NCI-H460 (cell line): ENCODE measurements around the gene IL3. TPM values are rescaled to one million over a fixed set of nuclear protein-coding genes. Genes with fewer than 3 reads are reported as not detected.
A peak's percentile ranks its signal among the peaks of the same experiment; 100 is the strongest.

ENCODE experiments used
- DNase-seq: peaks from one replicate; pipeline ENCODE4 v3.0.0-alpha.2; 2016; ENCODE audit warnings: low read depth; ENCODE audit errors: extremely low read depth
- total RNA-seq: library from RNA; depleted of rRNA; stranded (reverse); fragments of >200 nt; shearing (Covaris generic); gene quantifications from 2 replicates; pipeline ENCODE4 v1.2.3, GENCODE V29; 2014

The IL3 gene
- total RNA-seq, 1 experiment from 2014 or later: not detected

GRCh38 chr5:132087176-132087575, 26.7 kb downstream of the IL3 start:
- no peak for DNase-seq

GRCh38 chr5:132087661-132088060, 27.2 kb downstream of the IL3 start:
- no peak for DNase-seq

GRCh38 chr5:132089363-132089762, 28.9 kb downstream of the IL3 start:
- no peak for DNase-seq

GRCh38 chr5:132090107-132090506, 29.7 kb downstream of the IL3 start:
- DNase-seq: no peak

GRCh38 chr5:132093271-132093670, 32.8 kb downstream of the IL3 start:
- DNase-seq: no peak

GRCh38 chr5:132094393-132095076, 34.1 kb downstream of the IL3 start:
- no peak for DNase-seq

- no peak for DNase-seq
These were observed 34.6 kb downstream of the IL3 start for GRCh38 chr5:132095077-132095410.

- no peak for DNase-seq
These were observed 35.0 kb downstream of the IL3 start for GRCh38 chr5:132095424-132095972.

GRCh38 chr5:132096904-132097303, 36.4 kb downstream of the IL3 start:
- DNase-seq: no peak

- DNase-seq: no peak
These were observed 37.7 kb downstream of the IL3 start for GRCh38 chr5:132098151-132098594.

GRCh38 chr5:132098621-132099020, 38.2 kb downstream of the IL3 start:
- DNase-seq: no peak

GRCh38 chr5:132099076-132099748, 38.8 kb downstream of the IL3 start:
- DNase-seq: no peak

- no peak for DNase-seq
These were observed 39.5 kb downstream of the IL3 start for GRCh38 chr5:132099905-132100304.

GRCh38 chr5:132100672-132101261, 40.3 kb downstream of the IL3 start:
- DNase-seq: no peak

GRCh38 chr5:132101385-132101880, 41.0 kb downstream of the IL3 start:
- DNase-seq: no peak

GRCh38 chr5:132102101-132102701, 41.7 kb downstream of the IL3 start:
- no peak for DNase-seq

- no peak for DNase-seq
These were observed 42.5 kb downstream of the IL3 start for GRCh38 chr5:132102944-132103331.

- DNase-seq: peak; percentile 51
These were observed 43.0 kb downstream of the IL3 start for GRCh38 chr5:132103332-132103951.

- no peak for DNase-seq
These were observed 43.5 kb downstream of the IL3 start for GRCh38 chr5:132103969-132104391.

GRCh38 chr5:132104556-132104955, 44.1 kb downstream of the IL3 start:
- no peak for DNase-seq

GRCh38 chr5:132105688-132106087, 45.2 kb downstream of the IL3 start:
- DNase-seq: no peak
